ENCODE measurements around the gene C1orf50.
"Not testable (repeated sequence)": the region's sequence is repeated elsewhere in the genome, so short reads cannot be mapped to it uniquely, and the experiment has no call there.

C1orf50 gene

GRCh38 chr1:42793824-42794223, 26.8 kb downstream of the C1orf50 start:
- TF ChIP-seq Cebpa-rat (IDR thresholded peaks at IDR 0.05): no peak
- no peak overlapping the region for H3K4me2 ChIP-seq
- H3K4me3 ChIP-seq: no peak overlapping the region
- H3K27me3 ChIP-seq: no peaks in the 10 kb centered on the region
- no peaks in the 10 kb centered on the region for H3K9me3 ChIP-seq (replicated peaks in 1 of 11)
- H3K4me1 ChIP-seq: no peaks in the 10 kb centered on the region
- no peak overlapping the region for H3K27ac ChIP-seq
- no peaks in the 10 kb centered on the region for H4K20me1 ChIP-seq
- no peaks in the 10 kb centered on the region for H3K36me3 ChIP-seq
- H3K9ac ChIP-seq: no peak overlapping the region

GRCh38 chr1:42797414-42797813, 30.4 kb downstream of the C1orf50 start:
- H3K4me3 ChIP-seq: no peak overlapping the region
- no peak overlapping the region for H3K27ac ChIP-seq
- no peaks in the 10 kb centered on the region for H3K9me3 ChIP-seq (replicated peaks in 1 of 11)
- peaks cover 0 to 8% (median 3%) of the 10 kb centered on the region in 10 experiments; a peak in 9 of 20 replicates for H3K4me1 ChIP-seq
- H3K27me3 ChIP-seq: no peaks in the 10 kb centered on the region
- H3K9ac ChIP-seq: no peak overlapping the region
- TF ChIP-seq Cebpa-rat (IDR thresholded peaks at IDR 0.05): no peak
- H3K4me2 ChIP-seq: no peak overlapping the region
- no peaks in the 10 kb centered on the region for H4K20me1 ChIP-seq
- no peaks in the 10 kb centered on the region for H3K36me3 ChIP-seq

GRCh38 chr1:42797979-42798378, 30.9 kb downstream of the C1orf50 start:
- Histone ChIP-seq H3K4me2 (no peak overlapping the region), H3K27me3 (no peaks in the 10 kb centered on the region), H4K20me1 (no peaks in the 10 kb centered on the region), H3K9me3 (replicated peaks in 1 of 11) (no peaks in the 10 kb centered on the region), H3K36me3 (no peaks in the 10 kb centered on the region), H3K4me3 (no peak overlapping the region), H3K9ac (no peak overlapping the region), H3K4me1 (peaks cover 0 to 8% (median 3%) of the 10 kb centered on the region in 10 experiments; a peak in 9 of 20 replicates), H3K27ac (no peak overlapping the region)
- no peak for TF ChIP-seq Cebpa-rat (IDR thresholded peaks at IDR 0.05)

- TF ChIP-seq Cebpa-rat (IDR thresholded peaks at IDR 0.05): no peak
- peaks cover 0 to 8% (median 3%) of the 10 kb centered on the region in 10 experiments; a peak in 9 of 20 replicates for H3K4me1 ChIP-seq
- H3K4me2 ChIP-seq: no peak overlapping the region
- H4K20me1 ChIP-seq: no peaks in the 10 kb centered on the region
- no peak overlapping the region for H3K9ac ChIP-seq
- H3K27me3 ChIP-seq: no peaks in the 10 kb centered on the region
- no peak overlapping the region for H3K4me3 ChIP-seq
- H3K9me3 ChIP-seq (replicated peaks in 1 of 11): peaks cover 18 to 25% (median 22%) of the 10 kb centered on the region in 11 experiments
- H3K27ac ChIP-seq: no peak overlapping the region
- H3K36me3 ChIP-seq: peaks cover 23 to 35% (median 26%) of the 10 kb centered on the region in 11 experiments
These were observed 34.9 kb downstream of the C1orf50 start for GRCh38 chr1:42801832-42802473.

GRCh38 chr1:42806171-42806570, 39.1 kb downstream of the C1orf50 start:
- Histone ChIP-seq H3K27ac (no peak overlapping the region), H3K4me2 (no peak overlapping the region), H4K20me1 (peaks cover 0 to 4% (median 0%) of the 10 kb centered on the region in 11 experiments; a peak in 1 of 22 replicates), H3K27me3 (no peaks in the 10 kb centered on the region), H3K9me3 (replicated peaks in 1 of 11) (peaks cover 18 to 25% (median 22%) of the 10 kb centered on the region in 11 experiments), H3K4me3 (no peak overlapping the region), H3K36me3 (peaks cover 23 to 49% (median 40%) of the 10 kb centered on the region in 11 experiments), H3K9ac (no peak overlapping the region), H3K4me1 (peaks cover 0 to 10% (median 0%) of the 10 kb centered on the region in 10 experiments; a peak in 6 of 20 replicates)
- TF ChIP-seq Cebpa-rat (IDR thresholded peaks at IDR 0.05): no peak

GRCh38 chr1:42806593-42806992, 39.5 kb downstream of the C1orf50 start:
- peaks cover 0 to 4% (median 0%) of the 10 kb centered on the region in 11 experiments; a peak in 1 of 22 replicates for H4K20me1 ChIP-seq
- peaks cover 0 to 10% (median 0%) of the 10 kb centered on the region in 10 experiments; a peak in 6 of 20 replicates for H3K4me1 ChIP-seq
- H3K27me3 ChIP-seq: no peaks in the 10 kb centered on the region
- no peak for TF ChIP-seq Cebpa-rat (IDR thresholded peaks at IDR 0.05)
- no peak overlapping the region for H3K9ac ChIP-seq
- no peak overlapping the region for H3K4me3 ChIP-seq
- no peak overlapping the region for H3K27ac ChIP-seq
- H3K36me3 ChIP-seq: peaks cover 23 to 53% (median 42%) of the 10 kb centered on the region in 11 experiments
- no peak overlapping the region for H3K4me2 ChIP-seq
- H3K9me3 ChIP-seq (replicated peaks in 1 of 11): peaks cover 18 to 25% (median 22%) of the 10 kb centered on the region in 11 experiments

- H3K36me3 ChIP-seq: peaks cover 23 to 53% (median 43%) of the 10 kb centered on the region in 11 experiments
- no peak overlapping the region for H3K4me3 ChIP-seq
- no peak for TF ChIP-seq Cebpa-rat (IDR thresholded peaks at IDR 0.05)
- peaks cover 0 to 10% (median 0%) of the 10 kb centered on the region in 10 experiments; a peak in 6 of 20 replicates for H3K4me1 ChIP-seq
- H3K27me3 ChIP-seq: no peaks in the 10 kb centered on the region
- peaks cover 18 to 25% (median 22%) of the 10 kb centered on the region in 11 experiments for H3K9me3 ChIP-seq (replicated peaks in 1 of 11)
- peaks cover 0 to 4% (median 0%) of the 10 kb centered on the region in 11 experiments; a peak in 1 of 22 replicates for H4K20me1 ChIP-seq
- H3K27ac ChIP-seq: no peak overlapping the region
- H3K9ac ChIP-seq: no peak overlapping the region
- H3K4me2 ChIP-seq: peak overlapping the region in 1 of 11 experiments; percentile 13; a peak in 2 of 22 replicates
These were observed 40.1 kb downstream of the C1orf50 start for GRCh38 chr1:42807056-42807668.

- peaks cover 0 to 11% (median 0%) of the 10 kb centered on the region in 11 experiments; a peak in 3 of 22 replicates for H4K20me1 ChIP-seq
These were observed 47.8 kb downstream of the C1orf50 start for GRCh38 chr1:42814815-42815214.

GRCh38 chr1:42815941-42816584, 49.0 kb downstream of the C1orf50 start:
- Histone ChIP-seq H3K9ac (peak overlapping the region; percentile 94 to 99 (median 98)), H4K20me1 (peaks cover 0 to 11% (median 0%) of the 10 kb centered on the region in 11 experiments; a peak in 2 of 22 replicates), H3K4me1 (peaks cover 18 to 28% (median 20%) of the 10 kb centered on the region in 10 experiments), H3K9me3 (replicated peaks in 1 of 11) (no peaks in the 10 kb centered on the region), H3K36me3 (peaks cover 0 to 22% (median 16%) of the 10 kb centered on the region in 11 experiments; a peak in 13 of 22 replicates), H3K27ac (peak overlapping the region in 10 of 11 experiments; percentile 96 to 100 (median 98); a peak in 21 of 22 replicates), H3K27me3 (no peaks in the 10 kb centered on the region), H3K4me2 (peak overlapping the region; percentile 81 to 98 (median 95)), H3K4me3 (peak overlapping the region; percentile 62 to 80 (median 71))
- no peak for TF ChIP-seq Cebpa-rat (IDR thresholded peaks at IDR 0.05)

More at GRCh38 chr1:42814815-42815214, 47.8 kb downstream of the C1orf50 start:
- H3K4me2 ChIP-seq; H3K27ac ChIP-seq; H3K9ac ChIP-seq; H3K9me3 ChIP-seq (replicated peaks in 1 of 11); H3K4me3 ChIP-seq; H3K27me3 ChIP-seq: not testable (repeated sequence)
- Histone ChIP-seq H3K4me1 (peaks cover 18 to 25% (median 20%) of the 10 kb centered on the region in 10 experiments), H3K36me3 (peaks cover 0 to 24% (median 20%) of the 10 kb centered on the region in 11 experiments; a peak in 13 of 22 replicates)
